HEK293T (cell line): ENCODE data around the gene ARAP1.

Experiments used
- FOXK2 ChIP-seq: fragments of 450-650 bp; IDR thresholded peaks from 2 replicates; pipeline ENCODE4 v1.6.1; 2016; ENCODE audit warnings: mild to moderate bottlenecking
- FOXM1 ChIP-seq: fragments of 450-650 bp; IDR thresholded peaks from 2 replicates; pipeline ENCODE4 v1.6.1; 2017; ENCODE audit warnings: mild to moderate bottlenecking, borderline replicate concordance
- SP1 ChIP-seq: fragments of 450-650 bp; IDR thresholded peaks from 2 replicates; pipeline ENCODE4 v1.6.1; 2017
- TARDBP ChIP-seq: fragments of 450-650 bp; IDR thresholded peaks from 2 replicates; pipeline ENCODE4 v1.6.1; 2016
- ZNF384 ChIP-seq: fragments of 450-650 bp; IDR thresholded peaks from 2 replicates; pipeline ENCODE4 v1.6.1; 2016

- no peak for TF ChIP-seq FOXM1
- no peak for TF ChIP-seq SP1
- no peak for TF ChIP-seq FOXK2
- no peak for TF ChIP-seq ZNF384
- TF ChIP-seq TARDBP: no peak
Observed at GRCh38 chr11:72754544-72755155, 2.4 kb upstream of the ARAP1 start.
